ENCODE results near the gene ZNF784. TPM values are rescaled to one million over a fixed set of nuclear protein-coding genes. Genes with fewer than 3 reads are reported as not detected.

ZNF784 gene
- total and polyA plus RNA-seq, 7 donors: 2.8 to 9.1 (median 7.2) TPM

DNA sequence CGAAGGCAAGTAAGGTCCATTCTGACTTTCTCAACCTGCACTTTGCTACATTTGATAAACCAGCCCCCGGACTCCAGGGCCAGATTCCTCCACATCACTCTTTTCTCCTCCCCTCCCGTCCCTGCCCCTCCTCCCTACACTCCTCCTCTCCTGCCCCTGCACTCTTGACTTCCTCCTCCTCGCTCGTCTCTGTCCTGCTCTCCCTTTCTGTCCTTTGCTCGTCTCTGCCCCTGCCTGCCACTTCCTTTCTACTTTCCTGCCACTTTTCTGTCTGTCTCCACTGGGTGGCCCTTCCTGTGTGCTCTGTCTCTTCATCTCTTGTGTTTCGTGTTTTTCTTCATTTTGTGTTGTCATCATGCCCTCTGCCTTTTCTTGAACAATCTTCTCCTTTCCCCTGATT lies 37.5 kb upstream of the ZNF784 start:
- peaks cover 53 to 78% (median 63%) of the 10 kb centered on the region in 4 donors for H3K36me3 ChIP-seq
- 72 to 74% methylated on average over 7 of the region's 7 CpGs for WGBS, 2 donors
- intact Hi-C loops (cut with DNase I): no loop called here
- H3K27me3 ChIP-seq: no peaks in the 10 kb centered on the region
- TF ChIP-seq, protein P1, sequence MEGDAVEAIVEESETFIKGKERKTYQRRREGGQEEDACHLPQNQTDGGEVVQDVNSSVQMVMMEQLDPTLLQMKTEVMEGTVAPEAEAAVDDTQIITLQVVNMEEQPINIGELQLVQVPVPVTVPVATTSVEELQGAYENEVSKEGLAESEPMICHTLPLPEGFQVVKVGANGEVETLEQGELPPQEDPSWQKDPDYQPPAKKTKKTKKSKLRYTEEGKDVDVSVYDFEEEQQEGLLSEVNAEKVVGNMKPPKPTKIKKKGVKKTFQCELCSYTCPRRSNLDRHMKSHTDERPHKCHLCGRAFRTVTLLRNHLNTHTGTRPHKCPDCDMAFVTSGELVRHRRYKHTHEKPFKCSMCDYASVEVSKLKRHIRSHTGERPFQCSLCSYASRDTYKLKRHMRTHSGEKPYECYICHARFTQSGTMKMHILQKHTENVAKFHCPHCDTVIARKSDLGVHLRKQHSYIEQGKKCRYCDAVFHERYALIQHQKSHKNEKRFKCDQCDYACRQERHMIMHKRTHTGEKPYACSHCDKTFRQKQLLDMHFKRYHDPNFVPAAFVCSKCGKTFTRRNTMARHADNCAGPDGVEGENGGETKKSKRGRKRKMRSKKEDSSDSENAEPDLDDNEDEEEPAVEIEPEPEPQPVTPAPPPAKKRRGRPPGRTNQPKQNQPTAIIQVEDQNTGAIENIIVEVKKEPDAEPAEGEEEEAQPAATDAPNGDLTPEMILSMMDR (IDR thresholded peaks at IDR 0.05): no peak
- TF ChIP-seq POLR2A (IDR thresholded peaks at IDR 0.05) (no peak), EP300 (IDR thresholded peaks at IDR 0.05) (no peak), POLR2AphosphoS5 (IDR thresholded peaks at IDR 0.05) (no peak)
- H3K27ac ChIP-seq: no peak overlapping the region
- no peaks in the 10 kb centered on the region for H3K9me3 ChIP-seq
- peaks cover 0 to 34% (median 31%) of the 10 kb centered on the region in 4 donors for H3K4me1 ChIP-seq
- no peak overlapping the region for H3K4me3 ChIP-seq
- no peak for DNase-seq

DNA sequence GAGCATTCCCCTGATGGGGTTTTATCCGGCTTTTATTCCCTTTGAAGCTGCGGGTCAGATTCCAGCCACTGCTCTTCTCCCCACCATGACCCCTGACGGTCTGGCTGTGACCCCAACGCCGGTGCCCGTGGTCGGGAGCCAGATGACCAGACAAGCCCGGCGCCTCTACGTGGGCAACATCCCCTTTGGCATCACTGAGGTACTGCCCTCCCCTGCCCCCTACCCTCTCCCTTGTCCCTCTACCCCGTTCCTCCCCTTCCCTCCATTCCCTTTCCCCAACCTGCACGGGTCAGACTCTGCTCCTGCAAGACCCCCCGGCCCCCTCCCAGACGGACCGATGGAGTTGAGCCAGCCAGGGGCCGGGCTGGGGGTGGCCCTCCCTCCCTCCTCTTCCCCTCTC lies 36.6 kb upstream of the ZNF784 start:
- no peak for DNase-seq
- H3K4me3 ChIP-seq: no peak overlapping the region

DNA sequence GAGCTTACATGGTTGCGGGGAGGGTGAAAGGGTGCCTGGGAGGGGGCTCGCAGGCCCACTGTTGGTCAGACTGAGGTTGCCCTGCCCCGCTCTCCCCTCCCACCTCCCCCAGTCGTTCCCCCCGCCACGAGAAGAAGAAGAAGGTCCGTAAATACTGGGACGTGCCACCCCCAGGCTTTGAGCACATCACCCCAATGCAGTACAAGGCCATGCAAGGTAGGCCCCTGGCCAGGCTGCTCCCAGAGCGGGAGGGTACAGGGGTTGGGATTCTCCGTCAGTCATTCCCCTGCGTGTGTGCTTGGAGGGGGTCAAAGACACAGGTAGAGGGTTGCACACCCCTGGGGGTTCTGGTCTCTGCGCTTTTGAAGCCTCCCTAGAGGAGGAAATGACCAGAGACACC lies 36.0 kb upstream of the ZNF784 start:
- WGBS, 2 donors: 87 to 91% methylated on average over 12 of the region's 12 CpGs
- H3K27ac ChIP-seq: no peak overlapping the region
- TF ChIP-seq POLR2A (IDR thresholded peaks at IDR 0.05): no peak
- no peak for TF ChIP-seq POLR2AphosphoS5 (IDR thresholded peaks at IDR 0.05)
- TF ChIP-seq EP300 (IDR thresholded peaks at IDR 0.05): no peak
- TF ChIP-seq, protein P1 (IDR thresholded peaks at IDR 0.05): no peak
- H3K4me3 ChIP-seq: no peak overlapping the region
- no peaks in the 10 kb centered on the region for H3K9me3 ChIP-seq
- intact Hi-C loops (cut with DNase I): no loop called here
- H3K36me3 ChIP-seq: peaks cover 39 to 64% (median 50%) of the 10 kb centered on the region in 4 donors
- H3K27me3 ChIP-seq: no peaks in the 10 kb centered on the region
- no peak for DNase-seq
- peaks cover 0 to 46% (median 43%) of the 10 kb centered on the region in 4 donors for H3K4me1 ChIP-seq

More for the DNA sequence above, 36.6 kb upstream of the ZNF784 start:
- TF ChIP-seq EP300 (IDR thresholded peaks at IDR 0.05) (no peak), POLR2A (IDR thresholded peaks at IDR 0.05) (no peak), POLR2AphosphoS5 (IDR thresholded peaks at IDR 0.05) (no peak)
- TF ChIP-seq, protein P1 (IDR thresholded peaks at IDR 0.05): no peak
- intact Hi-C loops (cut with DNase I): no loop called here
- Histone ChIP-seq H3K36me3 (peaks cover 45 to 69% (median 54%) of the 10 kb centered on the region in 4 donors), H3K27me3 (no peaks in the 10 kb centered on the region), H3K27ac (no peak overlapping the region), H3K9me3 (no peaks in the 10 kb centered on the region), H3K4me1 (peaks cover 0 to 42% (median 39%) of the 10 kb centered on the region in 4 donors)
- 77 to 88% methylated on average over 16 of the region's 16 CpGs for WGBS, 2 donors

DNA sequence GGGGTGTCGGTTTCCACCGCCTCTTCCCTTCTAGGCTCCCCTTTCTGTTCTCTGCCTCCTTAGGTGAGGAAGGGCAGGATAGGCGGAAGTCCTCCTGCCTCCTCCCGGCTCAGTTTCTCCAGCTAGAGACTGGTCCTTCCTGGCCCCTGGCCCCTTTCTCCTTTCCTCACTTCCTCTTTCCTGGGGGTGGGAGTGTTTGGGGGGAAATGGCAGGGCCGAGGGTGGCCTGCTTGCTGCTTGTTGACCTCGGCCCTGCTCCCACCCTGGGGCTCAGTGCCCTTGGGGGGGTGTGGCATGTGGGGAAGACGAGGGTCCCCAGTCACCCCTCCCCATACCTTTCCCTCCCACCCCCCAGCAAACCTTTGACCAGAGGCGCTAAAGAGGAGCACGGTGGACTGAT lies 35.5 kb upstream of the ZNF784 start:
- Histone ChIP-seq H3K27me3 (no peaks in the 10 kb centered on the region), H3K36me3 (peaks cover 39 to 61% (median 49%) of the 10 kb centered on the region in 4 donors), H3K4me1 (peaks cover 0 to 47% (median 43%) of the 10 kb centered on the region in 4 donors), H3K4me3 (no peak overlapping the region), H3K27ac (no peak overlapping the region), H3K9me3 (no peaks in the 10 kb centered on the region)
- intact Hi-C loops (cut with DNase I): loop anchor here (10.0 kb wide), 1 partner anchor 545 kb away; the partner anchor contains the start of gene PPP1R12C
- TF ChIP-seq POLR2AphosphoS5 (IDR thresholded peaks at IDR 0.05): no peak
- TF ChIP-seq, protein P1 (IDR thresholded peaks at IDR 0.05): no peak
- TF ChIP-seq POLR2A (IDR thresholded peaks at IDR 0.05): no peak
- TF ChIP-seq EP300 (IDR thresholded peaks at IDR 0.05): no peak
- DNase-seq: no peak
- 74 to 77% methylated on average over 9 of the region's 9 CpGs for WGBS, 2 donors
